ELF-1 (cell line): ENCODE results near the gene EVPLL.
"Not testable (repeated sequence)": the region's sequence is repeated elsewhere in the genome, so short reads cannot be mapped to it uniquely, and the experiment has no call there.

ENCODE experiments used
- DNase-seq: peaks from one replicate; pipeline ENCODE4 v3.0.0-alpha.2; 2016; ENCODE audit warnings: low read depth, low spot score

EVPLL gene

DNA sequence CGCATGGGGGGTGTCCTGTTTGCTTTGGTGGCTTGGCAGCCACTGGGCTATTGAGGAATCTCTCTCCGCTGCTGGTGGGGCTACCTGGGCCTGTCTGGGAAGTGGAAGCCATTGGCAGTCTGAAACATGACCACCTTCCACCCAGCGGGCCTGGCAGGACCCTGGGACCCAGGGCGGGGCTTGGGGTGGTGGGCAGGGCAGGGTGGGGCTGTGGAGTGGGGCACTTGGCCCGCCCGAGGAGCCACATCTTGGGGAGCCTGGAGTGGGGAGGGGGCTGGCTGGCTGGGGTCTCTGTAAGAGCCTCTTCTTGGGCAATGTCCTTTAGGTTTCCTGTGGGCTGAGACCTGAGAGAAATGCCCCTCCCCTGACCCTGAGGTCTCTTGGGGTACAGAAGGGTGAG is 48.0 kb downstream of the EVPLL start:
- not testable (repeated sequence) for DNase-seq

DNA sequence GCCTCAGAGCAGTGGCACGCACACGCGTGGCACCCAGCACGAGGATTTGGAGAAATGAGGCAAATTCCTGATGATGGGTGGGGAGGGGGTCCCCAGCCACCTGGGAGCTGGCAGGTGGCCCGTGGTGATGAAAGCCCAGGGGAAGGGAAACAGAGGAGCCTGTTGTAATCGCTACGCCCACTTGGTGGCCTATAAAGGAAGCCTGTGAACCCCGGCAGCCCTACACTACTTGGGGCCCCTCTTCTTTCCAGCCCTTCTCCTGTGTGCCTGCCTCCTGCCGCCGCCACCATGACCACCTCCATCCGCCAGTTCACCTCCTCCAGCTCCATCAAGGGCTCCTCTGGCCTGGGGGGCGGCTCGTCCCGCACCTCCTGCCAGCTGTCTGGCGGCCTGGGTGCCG is 49.1 kb downstream of the EVPLL start:
- DNase-seq, result not testable (repeated sequence)

DNA sequence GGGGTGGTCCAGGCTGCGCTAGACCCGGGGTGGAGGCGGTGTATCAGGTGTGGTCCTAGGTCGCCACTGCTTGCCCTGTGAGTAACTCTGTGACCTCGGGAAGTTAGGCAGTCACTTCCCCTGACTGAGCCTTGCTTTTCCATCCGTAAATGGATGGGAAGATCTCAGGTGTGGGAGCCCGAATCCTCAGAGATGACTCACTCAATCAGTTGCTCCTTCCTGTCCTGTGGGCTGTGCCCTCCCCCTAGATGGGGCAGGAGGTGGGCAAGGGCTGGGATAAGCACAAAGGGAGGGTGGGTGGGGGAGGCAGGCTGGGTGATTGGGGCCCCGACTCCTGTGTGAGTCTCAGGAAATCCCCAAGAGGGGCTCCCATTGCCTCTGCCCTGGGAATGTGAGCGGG is 54.6 kb downstream of the EVPLL start:
- not testable (repeated sequence) for DNase-seq
